ENCODE data around the gene LRRN4. TPM values are rescaled to one million over a fixed set of nuclear protein-coding genes. Genes with fewer than 3 reads are reported as not detected.

LRRN4 gene
- total RNA-seq, 1 donor from 2014 or later: not detected

DNA sequence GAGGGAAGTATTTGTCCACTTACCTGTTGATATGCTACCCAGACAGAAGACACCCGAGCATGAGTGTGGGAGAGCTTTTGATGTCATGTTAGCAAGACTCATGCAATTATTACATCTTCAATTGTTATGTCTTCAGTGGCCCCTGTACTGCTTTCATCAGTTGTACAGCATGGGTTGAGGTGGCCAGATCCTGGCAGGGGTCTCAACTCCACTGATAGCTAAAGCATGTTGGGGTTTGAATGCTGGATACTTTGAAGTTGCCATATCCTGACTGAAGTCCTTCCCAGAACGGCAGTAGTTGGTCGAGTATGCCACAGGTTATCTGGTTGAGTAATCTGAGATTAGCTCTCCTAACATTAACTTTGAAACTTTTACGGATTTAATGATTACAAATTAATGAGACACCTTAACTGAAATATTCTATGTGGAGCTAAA lies 46.7 kb downstream of the LRRN4 start:
- TF ChIP-seq, protein P1, sequence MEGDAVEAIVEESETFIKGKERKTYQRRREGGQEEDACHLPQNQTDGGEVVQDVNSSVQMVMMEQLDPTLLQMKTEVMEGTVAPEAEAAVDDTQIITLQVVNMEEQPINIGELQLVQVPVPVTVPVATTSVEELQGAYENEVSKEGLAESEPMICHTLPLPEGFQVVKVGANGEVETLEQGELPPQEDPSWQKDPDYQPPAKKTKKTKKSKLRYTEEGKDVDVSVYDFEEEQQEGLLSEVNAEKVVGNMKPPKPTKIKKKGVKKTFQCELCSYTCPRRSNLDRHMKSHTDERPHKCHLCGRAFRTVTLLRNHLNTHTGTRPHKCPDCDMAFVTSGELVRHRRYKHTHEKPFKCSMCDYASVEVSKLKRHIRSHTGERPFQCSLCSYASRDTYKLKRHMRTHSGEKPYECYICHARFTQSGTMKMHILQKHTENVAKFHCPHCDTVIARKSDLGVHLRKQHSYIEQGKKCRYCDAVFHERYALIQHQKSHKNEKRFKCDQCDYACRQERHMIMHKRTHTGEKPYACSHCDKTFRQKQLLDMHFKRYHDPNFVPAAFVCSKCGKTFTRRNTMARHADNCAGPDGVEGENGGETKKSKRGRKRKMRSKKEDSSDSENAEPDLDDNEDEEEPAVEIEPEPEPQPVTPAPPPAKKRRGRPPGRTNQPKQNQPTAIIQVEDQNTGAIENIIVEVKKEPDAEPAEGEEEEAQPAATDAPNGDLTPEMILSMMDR (IDR thresholded peaks at IDR 0.05): no peak
- peak overlapping the region; percentile 92 for H3K4me3 Mint-ChIP-seq (ENCODE audit: unreplicated experiment)
- no peak for DNase-seq (ENCODE audit: extremely low spot score, unreplicated experiment)
- no peaks in the 10 kb centered on the region for H3K27me3 Mint-ChIP-seq (ENCODE audit: unreplicated experiment)
- H3K9me3 Mint-ChIP-seq (ENCODE audit: unreplicated experiment): no peaks in the 10 kb centered on the region
- H3K4me1 Mint-ChIP-seq (ENCODE audit: unreplicated experiment): peaks cover 28% of the 10 kb centered on the region
- H3K36me3 Mint-ChIP-seq (ENCODE audit: unreplicated experiment): peaks cover 14% of the 10 kb centered on the region
- H3K27ac Mint-ChIP-seq (ENCODE audit: unreplicated experiment): peak overlapping the region; percentile 87

GRCh38 chr20:6006603-6006949 lies 47.3 kb downstream of the LRRN4 start:
- peaks cover 10% of the 10 kb centered on the region for H3K36me3 Mint-ChIP-seq (ENCODE audit: unreplicated experiment)
- peak overlapping the region; percentile 92 for H3K4me3 Mint-ChIP-seq (ENCODE audit: unreplicated experiment)
- TF ChIP-seq, protein P1 (IDR thresholded peaks at IDR 0.05): no peak
- no peak for DNase-seq (ENCODE audit: extremely low spot score, unreplicated experiment)
- H3K9me3 Mint-ChIP-seq (ENCODE audit: unreplicated experiment): no peaks in the 10 kb centered on the region
- no peaks in the 10 kb centered on the region for H3K27me3 Mint-ChIP-seq (ENCODE audit: unreplicated experiment)
- H3K27ac Mint-ChIP-seq (ENCODE audit: unreplicated experiment): peak overlapping the region; percentile 87
- peaks cover 28% of the 10 kb centered on the region for H3K4me1 Mint-ChIP-seq (ENCODE audit: unreplicated experiment)

- TF ChIP-seq, protein P1 (IDR thresholded peaks at IDR 0.05): no peak
These were observed 53.0 kb downstream of the LRRN4 start for GRCh38 chr20:6000871-6001270.

DNA sequence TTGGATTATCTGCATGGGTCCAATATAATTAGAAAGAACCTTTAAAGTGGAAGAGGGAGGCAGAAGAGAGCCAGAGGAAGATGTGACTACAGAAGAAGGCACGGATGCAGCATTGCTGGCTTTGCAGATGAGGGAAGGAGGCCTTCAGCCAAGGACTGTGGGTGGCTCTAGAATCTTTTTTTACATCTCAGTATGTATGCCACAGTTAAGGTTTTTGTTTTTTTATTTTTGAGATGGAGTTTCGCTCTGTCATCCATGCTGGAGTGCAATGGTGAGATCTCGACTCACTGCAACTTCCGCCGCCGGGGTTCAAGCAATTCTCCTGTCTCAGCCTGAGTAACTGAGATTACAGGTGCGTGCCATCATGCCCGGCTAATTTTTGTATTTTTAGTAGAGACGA lies 54.1 kb downstream of the LRRN4 start:
- Mint-ChIP-seq H3K4me3 (ENCODE audit: unreplicated experiment) (no peak overlapping the region), H3K36me3 (ENCODE audit: unreplicated experiment) (no peaks in the 10 kb centered on the region), H3K9me3 (ENCODE audit: unreplicated experiment) (no peaks in the 10 kb centered on the region), H3K27ac (ENCODE audit: unreplicated experiment) (no peak overlapping the region), H3K27me3 (ENCODE audit: unreplicated experiment) (no peaks in the 10 kb centered on the region), H3K4me1 (ENCODE audit: unreplicated experiment) (peaks cover 2% of the 10 kb centered on the region)
- TF ChIP-seq, protein P1 (IDR thresholded peaks at IDR 0.05): no peak
- DNase-seq (ENCODE audit: extremely low spot score, unreplicated experiment): no peak

More at GRCh38 chr20:6000871-6001270, 53.0 kb downstream of the LRRN4 start:
- Mint-ChIP-seq H3K27me3 (ENCODE audit: unreplicated experiment) (no peaks in the 10 kb centered on the region), H3K27ac (ENCODE audit: unreplicated experiment) (no peak overlapping the region), H3K9me3 (ENCODE audit: unreplicated experiment) (no peaks in the 10 kb centered on the region), H3K4me1 (ENCODE audit: unreplicated experiment) (peaks cover 6% of the 10 kb centered on the region), H3K4me3 (ENCODE audit: unreplicated experiment) (no peak overlapping the region), H3K36me3 (ENCODE audit: unreplicated experiment) (no peaks in the 10 kb centered on the region)
- no peak for DNase-seq (ENCODE audit: extremely low spot score, unreplicated experiment)

DNA sequence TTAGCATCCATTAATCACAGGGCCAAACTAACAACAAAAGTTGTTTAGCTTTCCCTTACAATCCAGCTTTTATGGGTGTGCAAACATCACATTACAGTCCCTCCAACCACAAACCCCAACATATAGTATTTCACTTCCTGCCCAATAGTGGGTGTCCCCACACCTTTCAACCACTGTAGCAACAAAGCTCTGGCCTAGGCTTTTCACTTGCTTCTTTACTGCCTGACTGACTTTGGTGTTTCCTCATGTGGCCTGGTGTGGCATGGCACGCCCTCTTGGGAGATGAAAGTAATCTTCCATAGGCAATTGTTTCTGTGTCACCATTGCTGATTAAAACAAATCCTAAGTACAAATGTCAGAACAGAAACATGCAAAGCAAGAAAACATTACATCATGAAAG lies 57.1 kb downstream of the LRRN4 start:
- H3K4me1 Mint-ChIP-seq (ENCODE audit: unreplicated experiment): no peaks in the 10 kb centered on the region
- H3K27me3 Mint-ChIP-seq (ENCODE audit: unreplicated experiment): no peaks in the 10 kb centered on the region
- H3K27ac Mint-ChIP-seq (ENCODE audit: unreplicated experiment): no peak overlapping the region
- no peak overlapping the region for H3K4me3 Mint-ChIP-seq (ENCODE audit: unreplicated experiment)
- H3K36me3 Mint-ChIP-seq (ENCODE audit: unreplicated experiment): no peaks in the 10 kb centered on the region
- H3K9me3 Mint-ChIP-seq (ENCODE audit: unreplicated experiment): no peaks in the 10 kb centered on the region
- TF ChIP-seq, protein P1 (IDR thresholded peaks at IDR 0.05): no peak
- DNase-seq (ENCODE audit: extremely low spot score, unreplicated experiment): no peak
